HS-5 (cell line): Measurements from ENCODE around the gene NUDCD3.
A peak's percentile ranks its signal among the peaks of the same experiment; 100 is the strongest.

Experiments
- DNase-seq: peaks from one replicate; pipeline ENCODE4 v3.0.0-alpha.2; 2012; ENCODE audit warnings: low read depth

Gene NUDCD3

DNA sequence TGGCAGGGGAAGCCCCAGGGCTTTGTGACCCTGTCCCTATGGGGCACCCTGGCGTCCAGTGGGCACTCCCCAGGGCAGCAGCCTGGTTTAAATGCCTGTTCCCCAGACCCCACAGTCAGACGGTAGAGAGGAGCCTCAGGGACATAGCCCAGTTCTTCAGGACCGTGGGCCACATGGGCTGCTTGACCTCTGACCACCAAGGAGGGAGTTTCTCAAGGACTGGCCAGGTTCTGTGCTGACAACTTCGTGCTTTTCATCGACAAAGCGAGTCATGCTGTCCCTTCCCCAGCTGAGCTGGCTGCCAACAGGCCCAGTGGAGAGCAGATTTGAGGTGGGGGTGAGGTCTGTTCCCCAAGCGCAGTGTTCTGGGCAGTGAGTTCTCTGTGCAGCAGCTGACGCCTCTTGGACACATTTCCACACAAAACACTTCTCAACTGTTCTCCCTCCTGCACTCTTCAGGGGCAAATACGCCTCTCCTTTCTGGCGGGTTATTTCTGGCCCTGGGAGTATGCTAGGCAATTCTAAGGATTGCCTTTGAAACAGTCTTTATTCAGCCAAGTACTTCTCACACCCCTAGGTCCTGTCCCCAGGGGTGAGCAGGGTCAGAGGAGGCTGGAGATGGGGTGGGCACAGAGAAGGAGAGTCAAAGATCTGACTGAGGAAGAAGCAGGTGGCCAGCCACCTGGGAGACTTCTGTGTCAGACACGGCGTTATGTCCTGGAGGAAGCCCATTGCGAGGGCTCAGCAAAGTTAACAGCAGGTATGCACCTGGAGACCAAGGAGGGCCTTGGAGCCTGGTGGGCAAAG lies 107.8 kb downstream of the NUDCD3 start:
- DNase-seq, result no peak

DNA sequence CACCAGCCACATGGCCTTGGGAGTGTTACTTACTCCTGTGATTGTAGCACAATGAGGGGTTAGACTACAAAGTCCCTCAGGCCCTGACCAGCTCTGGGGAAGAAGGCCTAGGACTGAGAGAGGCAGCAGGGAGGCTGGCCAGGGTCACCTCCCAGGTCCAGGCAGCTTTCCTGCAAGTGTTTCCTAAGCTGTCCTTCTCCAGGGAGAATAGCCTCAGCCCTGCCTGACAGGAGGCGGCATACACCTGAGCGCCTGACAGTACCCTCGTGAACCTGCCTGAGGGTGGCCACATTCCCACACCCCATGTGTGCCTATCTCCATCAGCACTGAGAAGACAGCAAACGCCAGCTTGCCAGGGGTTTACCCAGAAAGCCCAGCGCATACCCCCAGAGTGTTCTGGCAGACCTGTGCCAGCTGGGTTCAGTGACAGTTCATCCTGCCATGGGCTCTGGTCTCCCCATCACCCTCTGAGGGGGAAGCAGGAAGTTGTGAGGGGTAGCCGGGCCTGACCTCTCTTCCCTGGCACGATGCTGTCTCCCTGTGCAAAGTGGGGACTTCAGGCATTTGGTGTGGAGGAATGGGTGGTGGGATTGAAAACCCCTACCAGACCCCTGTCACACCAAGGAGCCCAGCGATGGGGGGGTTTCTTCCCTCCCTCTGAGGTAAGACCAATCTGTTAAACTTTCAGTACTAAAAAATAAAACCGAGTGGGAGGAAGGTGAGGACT lies 108.8 kb downstream of the NUDCD3 start:
- no peak for DNase-seq

GRCh38 chr7:44380831-44381493 lies 109.5 kb downstream of the NUDCD3 start:
- DNase-seq, result no peak

DNA sequence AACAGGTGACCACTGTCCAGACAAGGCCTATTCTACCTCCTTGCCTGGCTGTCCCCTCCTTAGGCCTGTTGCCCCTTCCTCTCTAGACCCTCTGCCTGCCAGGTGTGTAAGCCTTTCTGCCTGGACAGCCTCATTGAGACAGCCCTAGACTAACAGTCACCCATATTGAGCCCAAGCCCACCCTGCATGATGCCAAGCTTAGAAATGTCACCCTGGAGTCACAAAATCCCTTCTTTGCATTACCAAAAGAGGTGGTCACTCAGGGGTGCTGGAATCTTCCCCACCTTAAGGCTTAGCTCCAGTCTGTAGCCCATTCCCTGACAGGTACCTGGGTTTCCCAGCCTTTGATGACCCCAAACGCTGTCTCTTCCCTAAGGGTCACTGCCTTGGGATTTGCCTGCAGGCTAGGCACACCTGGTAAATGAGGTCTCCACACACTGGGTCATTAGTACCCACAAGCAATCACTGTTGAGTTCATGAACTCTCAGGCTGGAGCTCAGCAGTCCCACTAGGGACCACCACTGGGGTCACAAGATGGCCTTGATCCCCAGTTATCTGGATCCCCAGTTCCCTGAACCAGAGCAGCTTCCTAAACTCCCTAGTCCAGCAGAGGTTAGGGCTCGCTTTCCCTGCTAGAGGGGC lies 110.1 kb downstream of the NUDCD3 start:
- no peak for DNase-seq

DNA sequence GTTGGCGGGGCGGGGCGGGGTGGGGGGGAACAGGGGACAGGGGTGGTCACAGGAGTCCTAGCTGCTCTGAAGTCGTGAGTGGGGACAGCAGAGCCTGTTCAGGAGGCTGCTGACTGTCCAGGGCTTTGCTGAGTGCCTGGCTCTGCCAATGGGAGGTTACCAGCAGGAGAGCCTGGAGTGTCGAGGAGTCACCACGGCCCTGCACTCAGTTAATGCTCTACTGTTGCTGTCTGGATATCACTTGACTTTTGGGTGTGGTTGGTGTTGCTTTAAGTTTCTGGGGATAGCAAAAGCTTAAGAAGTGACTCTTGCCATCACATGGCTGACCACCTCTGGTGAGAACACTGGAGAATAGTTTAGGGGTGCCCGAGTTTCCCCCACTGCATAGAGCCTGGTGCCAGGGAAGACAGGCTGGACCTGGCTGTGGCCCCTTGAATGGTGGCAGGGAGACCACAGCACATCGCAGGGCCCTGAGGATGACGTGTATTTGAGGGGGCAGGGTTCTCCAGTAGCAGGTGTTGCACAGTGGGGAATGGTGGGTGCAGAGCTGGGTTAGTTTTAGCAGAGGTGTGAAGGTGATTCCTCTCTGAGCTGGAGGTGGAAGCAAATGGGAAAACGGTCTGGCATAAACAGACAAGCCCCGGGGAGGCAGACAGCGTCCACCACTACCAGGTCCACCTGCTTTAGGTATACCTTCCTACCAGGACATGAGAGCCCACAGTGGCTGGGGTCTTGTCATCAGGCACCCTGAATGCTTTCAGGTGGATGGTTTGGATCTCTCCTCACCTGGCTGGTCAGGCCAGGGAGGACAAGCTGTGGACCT lies 110.9 kb downstream of the NUDCD3 start:
- no peak for DNase-seq

DNA sequence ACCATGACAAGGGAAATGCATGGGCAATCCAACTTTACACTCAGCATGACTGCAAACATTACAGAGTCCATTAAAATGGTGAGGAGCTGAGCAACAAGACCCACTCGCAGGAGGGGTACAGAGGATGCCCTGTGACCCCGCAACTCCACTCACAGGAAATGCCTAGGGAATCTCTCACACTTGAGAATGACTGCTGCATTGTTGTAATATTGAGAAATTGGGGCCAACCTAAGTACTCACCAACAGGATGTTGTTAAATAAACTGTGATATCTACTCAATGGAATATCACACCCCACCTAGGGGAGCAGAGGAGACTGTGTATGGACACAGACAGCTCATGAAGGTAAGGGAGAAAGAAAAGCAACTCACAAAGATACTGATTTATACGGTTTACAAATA lies 111.7 kb downstream of the NUDCD3 start:
- peak; percentile 99 for DNase-seq

GRCh38 chr7:44377681-44378421 lies 112.6 kb downstream of the NUDCD3 start:
- DNase-seq, result no peak

GRCh38 chr7:44377134-44377463 lies 113.4 kb downstream of the NUDCD3 start:
- no peak for DNase-seq

DNA sequence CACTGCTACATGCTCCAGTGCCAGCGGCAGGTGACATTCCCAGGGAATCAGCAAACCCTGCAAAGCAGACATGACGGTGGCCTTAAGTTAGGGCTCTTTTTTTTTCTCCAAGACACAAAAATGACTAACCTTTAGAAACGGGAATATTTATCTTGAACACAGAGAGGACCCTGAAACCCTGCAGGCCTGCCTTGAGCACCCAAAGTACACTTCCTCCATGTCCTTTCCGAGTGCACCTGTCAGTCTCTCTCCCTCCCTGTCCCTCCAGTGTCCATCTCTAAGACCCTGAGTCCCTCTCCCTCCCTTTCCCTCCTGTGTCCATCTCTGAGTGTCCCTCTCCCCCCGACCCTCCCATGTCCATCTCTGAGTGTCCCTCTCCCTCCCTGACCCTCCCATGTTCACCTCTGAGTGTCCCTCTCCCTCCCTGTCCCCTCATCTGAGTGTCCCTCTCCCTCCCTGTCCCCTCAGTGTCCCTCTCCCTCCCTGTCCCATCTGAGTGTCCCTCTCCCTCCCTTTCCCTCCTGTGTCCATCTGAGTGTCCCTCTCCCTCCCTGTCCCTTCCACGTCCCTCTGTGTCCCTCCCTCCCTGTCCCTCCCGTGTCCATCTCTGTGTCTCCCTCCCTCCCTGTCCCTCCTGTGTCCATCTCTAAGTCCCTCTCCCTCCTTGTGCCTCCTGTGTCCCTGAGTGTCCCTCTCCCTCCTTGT lies 113.9 kb downstream of the NUDCD3 start:
- DNase-seq, result no peak

DNA sequence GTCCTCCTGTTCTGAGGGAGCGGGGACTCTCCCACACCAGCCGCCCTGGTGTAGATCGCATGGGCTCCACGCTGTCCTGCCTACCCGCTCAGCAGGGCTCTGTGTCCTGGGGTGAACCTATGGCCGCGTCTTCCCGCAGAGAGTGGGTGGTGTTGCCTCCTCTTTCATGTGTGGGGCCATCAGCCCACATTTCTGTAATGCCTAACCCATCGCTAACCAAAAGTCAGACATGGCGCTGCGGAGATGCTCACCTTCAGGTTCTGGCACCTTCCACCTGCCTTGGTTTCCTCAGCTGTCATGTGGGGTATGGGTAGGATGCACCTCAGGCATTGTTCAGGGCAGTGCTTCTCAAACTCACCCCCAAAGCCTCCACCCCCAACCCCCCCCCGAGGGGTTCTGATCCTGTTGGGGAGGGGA lies 114.5 kb downstream of the NUDCD3 start:
- DNase-seq, result no peak

DNA sequence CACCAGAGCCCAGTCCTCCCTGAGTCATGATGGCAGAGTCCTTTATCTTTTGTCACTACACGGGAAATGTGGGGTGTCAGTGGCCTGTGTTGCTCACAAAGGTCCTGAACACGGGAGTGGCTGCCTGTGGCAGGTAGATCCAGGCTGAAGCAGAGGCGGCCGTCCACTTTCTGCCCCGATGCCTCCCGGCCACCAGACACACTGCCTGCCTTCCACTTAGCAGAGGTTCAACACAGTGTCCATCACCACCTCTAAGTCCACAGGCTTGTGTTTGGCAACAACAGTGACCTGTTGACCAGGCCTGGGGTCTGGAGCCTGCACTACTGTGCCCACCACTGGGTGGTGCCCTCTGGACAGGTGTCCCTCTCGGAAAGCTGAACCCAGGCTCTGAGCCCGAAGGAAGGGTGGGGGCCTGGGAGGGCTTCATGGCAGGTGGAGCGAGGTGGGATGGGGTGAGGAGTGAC lies 115.2 kb downstream of the NUDCD3 start:
- DNase-seq, result no peak

DNA sequence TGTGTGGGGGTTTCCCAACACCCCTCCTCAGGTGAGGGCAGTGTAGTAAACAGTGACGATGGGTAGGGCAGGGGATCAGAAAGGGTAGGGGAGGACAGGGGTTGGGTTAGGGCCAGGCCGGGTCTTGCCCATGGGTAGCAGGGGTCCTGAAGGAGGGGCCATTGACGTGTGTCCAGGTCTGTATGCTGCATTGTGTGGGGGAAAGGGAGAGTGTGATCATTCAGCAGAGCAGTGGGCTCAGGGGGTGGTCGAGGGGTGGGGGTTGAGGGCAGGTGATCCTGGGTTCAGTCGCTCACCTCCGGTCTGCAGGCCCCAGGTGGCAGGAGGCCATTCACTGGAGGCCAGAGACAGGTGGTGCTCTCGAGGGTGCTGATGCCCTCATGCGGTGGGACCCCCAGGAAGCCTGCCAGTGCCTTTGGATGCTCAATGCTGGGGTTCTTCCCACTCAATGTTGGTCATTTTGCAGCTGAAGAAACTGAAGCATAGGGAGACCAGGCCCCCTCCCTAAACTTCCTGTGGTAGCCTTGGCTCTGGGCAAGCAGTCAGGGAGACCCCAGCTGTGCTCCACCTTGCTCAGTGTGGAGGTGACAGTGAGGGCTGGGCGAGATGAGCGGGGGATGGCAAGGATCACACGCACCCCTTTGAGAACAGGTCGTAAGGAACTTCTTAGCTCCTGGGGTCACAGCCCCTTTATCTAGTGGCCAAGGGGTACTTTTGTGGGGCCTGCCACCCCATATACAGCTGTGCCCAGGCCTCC lies 116.3 kb downstream of the NUDCD3 start:
- DNase-seq, result no peak

DNA sequence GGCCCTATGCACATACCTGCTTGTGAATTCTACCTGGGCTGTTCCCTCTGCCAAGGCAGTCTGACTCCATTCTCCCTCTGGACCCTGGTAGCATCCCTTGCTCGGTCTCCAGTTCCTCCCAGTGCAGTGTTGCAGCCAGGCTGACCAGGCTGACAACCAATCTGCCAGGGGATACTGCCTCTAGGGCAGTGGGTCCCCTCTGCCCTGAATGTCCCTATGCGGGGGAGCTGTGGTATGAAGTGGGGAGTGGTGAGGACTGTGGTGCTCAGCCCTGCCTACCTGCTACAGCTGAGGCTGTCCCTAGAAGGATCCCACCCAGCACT lies 117.1 kb downstream of the NUDCD3 start:
- DNase-seq, result no peak

GRCh38 chr7:44372560-44373417 lies 117.7 kb downstream of the NUDCD3 start:
- DNase-seq, result peak; percentile 68

DNA sequence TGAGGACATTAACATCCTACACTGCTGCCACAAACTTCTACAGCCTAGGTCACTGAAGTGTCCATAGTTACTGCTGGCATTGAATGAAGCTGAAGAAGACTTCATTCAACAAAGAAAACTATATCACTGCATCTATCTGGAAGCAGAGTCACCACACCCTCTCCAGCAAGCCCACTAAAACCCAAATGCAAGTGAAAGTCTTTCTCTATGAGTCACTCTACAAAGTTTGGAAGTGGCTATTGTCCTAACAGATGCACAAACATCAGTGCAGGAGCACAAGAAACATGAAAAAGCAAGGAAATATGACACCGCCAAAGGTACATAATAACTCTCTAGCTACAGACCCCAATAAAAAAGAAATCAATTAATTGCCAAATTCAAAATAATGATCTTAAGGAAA lies 121.6 kb downstream of the NUDCD3 start:
- DNase-seq, result no peak

DNA sequence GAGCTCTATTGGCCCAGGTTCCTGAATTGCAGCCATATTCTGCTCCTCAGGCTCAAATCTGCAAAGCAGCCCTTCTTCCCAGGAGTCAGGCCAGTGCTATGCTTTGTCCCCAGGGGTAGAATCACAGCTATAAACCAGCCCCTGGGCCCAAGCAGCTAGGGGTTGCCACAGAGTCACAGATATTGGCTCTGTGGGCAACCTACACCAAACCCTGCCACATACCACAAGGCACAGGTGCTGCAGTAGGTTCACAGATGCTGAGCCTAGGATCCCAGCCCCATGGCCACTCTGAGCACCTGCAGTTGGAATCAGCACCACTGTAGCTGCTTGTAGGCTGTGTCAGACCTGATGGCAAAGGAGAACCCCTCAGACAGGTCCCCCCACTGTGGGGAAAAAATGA lies 122.0 kb downstream of the NUDCD3 start:
- no peak for DNase-seq

- DNase-seq, result no peak
These were observed 122.9 kb downstream of the NUDCD3 start for GRCh38 chr7:44367475-44368043.

DNA sequence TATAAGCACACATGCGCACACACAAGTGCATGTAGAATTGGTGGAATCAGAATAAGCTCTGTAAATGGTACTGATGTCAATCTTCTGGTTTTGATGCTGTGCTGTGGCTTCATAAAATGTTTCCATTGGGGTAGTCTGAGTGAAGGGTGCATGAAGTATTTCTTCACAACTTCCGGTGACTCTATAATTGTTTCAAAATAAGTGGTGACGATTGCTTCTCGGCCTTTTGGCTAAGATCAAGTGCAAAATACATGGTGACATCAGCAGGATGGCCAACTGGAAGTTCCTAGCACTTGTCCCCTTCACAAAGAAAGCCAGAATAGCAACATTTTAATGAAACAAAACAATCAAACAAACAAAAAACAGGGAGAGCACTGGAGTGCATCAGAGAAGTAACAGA lies 123.5 kb downstream of the NUDCD3 start:
- DNase-seq, result no peak
